SK-N-SH (cell line): ENCODE results near the gene LRRIQ3. TPM values are rescaled to one million over a fixed set of nuclear protein-coding genes. Genes with fewer than 3 reads are reported as not detected.

Experiments
- CTCF ChIA-PET: fragments of 300-600, 350-600 bp; formaldehyde crosslinking; extraction: SDS; loops from one replicate; lab custom pipeline; 2021; lab: Yijun Ruan, JAX
- POLR2A ChIA-PET: fragments of 350-600 bp; sonication (Branson Sonifier 250); formaldehyde crosslinking; extraction: SDS; loops from one replicate; lab custom pipeline; 2020; ENCODE audit warnings: antibody characterized with exemption, inconsistent platforms; lab: Yijun Ruan, JAX
- DNase-seq: peaks from one replicate; pipeline ENCODE4 v3.0.0; 2012
- H2AFZ ChIP-seq: fragments of 200-600 bp; sonication (generic); 2 replicates; pipeline ENCODE4 v1.8.1; 2016; ENCODE audit warnings: antibody characterized with exemption, mild to moderate bottlenecking, low read depth
- H3F3A ChIP-seq: fragments of 200-600 bp; sonication (generic); replicated peaks from 2 replicates; pipeline ENCODE3; 2016; ENCODE audit warnings: antibody characterized with exemption, mild to moderate bottlenecking; ENCODE audit not compliant: insufficient read depth
- H3K27ac ChIP-seq, 2 experiments: fragments of 200-500 bp in 1 of 2; fragments of 200-600 bp in 1 of 2; sonication (Bioruptor generic) in 1 of 2; sonication (generic), shearing (Covaris generic) in 1 of 2; 2 replicates each; pipeline versions ENCODE4 v1.5.1 to v1.6.1; 2014 to 2016; ENCODE audit warnings: low read depth in 2 of 2, inconsistent platforms in 1 of 2, low read length in 1 of 2, mild to moderate bottlenecking in 1 of 2, mixed read lengths in 1 of 2
- H3K27me3 ChIP-seq: fragments of 200-600 bp; sonication (generic), shearing (Covaris generic); 2 replicates; pipeline ENCODE4 v1.6.1; 2016; ENCODE audit warnings: mixed run types; ENCODE audit not compliant: insufficient read depth
- H3K36me3 ChIP-seq, 2 experiments: fragments of 200-500 bp in 1 of 2; fragments of 200-600 bp in 1 of 2; sonication (Bioruptor generic) in 1 of 2; sonication (generic) in 1 of 2; replicated peaks in 1 of 2; 2 replicates each; pipeline versions ENCODE3 to v1.5.1; 2014 to 2016; ENCODE audit warnings: low read length in 1 of 2, mild to moderate bottlenecking in 1 of 2; ENCODE audit not compliant: insufficient read depth in 2 of 2, control insufficient read depth in 1 of 2
- H3K4me1 ChIP-seq, 2 experiments: fragments of 200-500 bp in 1 of 2; fragments of 200-600 bp in 1 of 2; sonication (Bioruptor generic) in 1 of 2; sonication (generic), shearing (Covaris generic) in 1 of 2; 2 replicates each; pipeline versions ENCODE4 v1.5.1 to v1.6.1; 2014 to 2016; ENCODE audit warnings: low read depth in 1 of 2, low read length in 1 of 2, mixed run types in 1 of 2; ENCODE audit not compliant: insufficient read depth in 2 of 2, control insufficient read depth in 1 of 2
- H3K4me2 ChIP-seq: fragments of 200-600 bp; sonication (generic), shearing (Covaris generic); 2 replicates; pipeline ENCODE4 v1.6.1; 2017; ENCODE audit warnings: mixed run types
- H3K4me3 ChIP-seq, 2 experiments: fragments of 200-500 bp in 1 of 2; fragments of 200-600 bp in 1 of 2; sonication (Bioruptor generic) in 1 of 2; sonication (generic), shearing (Covaris generic) in 1 of 2; 2 replicates each; pipeline versions ENCODE4 v1.5.1 to v1.8.1; 2014 to 2016; ENCODE audit warnings: low read depth in 2 of 2, inconsistent platforms in 1 of 2, low read length in 1 of 2, mild to moderate bottlenecking in 1 of 2, mixed read lengths in 1 of 2, moderate library complexity in 1 of 2
- H3K79me2 ChIP-seq: fragments of 200-600 bp; sonication (generic); 2 replicates; pipeline ENCODE4 v1.8.1; 2017; ENCODE audit warnings: mild to moderate bottlenecking; ENCODE audit not compliant: insufficient read depth
- H3K9ac ChIP-seq: fragments of 200-600 bp; sonication (generic); 2 replicates; pipeline ENCODE4 v1.6.1; 2017; ENCODE audit warnings: mixed run types
- H3K9me2 ChIP-seq: fragments of 200-600 bp; sonication (generic); 2 replicates; pipeline ENCODE4 v1.6.1; 2017; ENCODE audit warnings: mixed run types
- H3K9me3 ChIP-seq: fragments of 200-600 bp; sonication (generic); 2 replicates; pipeline ENCODE4 v1.6.1; 2017; ENCODE audit warnings: mixed run types, mild to moderate bottlenecking, moderate library complexity
- H4K20me1 ChIP-seq: fragments of 200-600 bp; sonication (generic); 2 replicates; pipeline ENCODE4 v1.6.1; 2017; ENCODE audit warnings: mild to moderate bottlenecking, mixed run types; ENCODE audit not compliant: insufficient read depth
- CHD2 ChIP-seq: fragments of 150-350 bp; IDR thresholded peaks from 2 replicates; pipeline ENCODE4 v1.6.1; 2018; ENCODE audit warnings: low read length; ENCODE audit not compliant: partially characterized antibody
- EZH2phosphoT487 ChIP-seq: fragments of 200-600 bp; sonication (generic); IDR thresholded peaks from 2 replicates; pipeline ENCODE4 v1.6.1; 2017; ENCODE audit warnings: low read depth, mixed run types, mild to moderate bottlenecking, antibody characterized with exemption, moderate library complexity, borderline replicate concordance
- FOSL2 ChIP-seq: IDR thresholded peaks from 2 replicates; pipeline ENCODE4 v1.4.0; 2012; ENCODE audit warnings: low read depth, mild to moderate bottlenecking, moderate library complexity, borderline replicate concordance
- JUND ChIP-seq: IDR thresholded peaks from 2 replicates; pipeline ENCODE4 v1.4.0; 2012
- RAD21 ChIP-seq: IDR thresholded peaks from 2 replicates; pipeline ENCODE4 v1.6.1; 2012; ENCODE audit warnings: mild to moderate bottlenecking, low read length
- TCF12 ChIP-seq: IDR thresholded peaks from 2 replicates; pipeline ENCODE4 v1.4.0; 2012
- YY1 ChIP-seq: IDR thresholded peaks from 2 replicates; pipeline ENCODE4 v1.4.0; 2012; ENCODE audit warnings: low read depth, mild to moderate bottlenecking
- WGBS: methylation state at CpG from one replicate; pipeline ENCODE4 v1.1.6; 2017; ENCODE audit warnings: low lambda C conversion rate; 5-methylcytosine and 5-hydroxymethylcytosine counted together
- polyA plus RNA-seq, 3 experiments: library from polyadenylated mRNA; depleted of rRNA; stranded (reverse); fragments of >200 nt; gene quantifications; 2 replicates each; pipeline ENCODE4 v1.2.3, GENCODE V29; 2012
- TF ChIP-seq, protein P1 (sequence below): fragments of 200-600 bp; sonication (generic); IDR thresholded peaks from 2 replicates; pipeline ENCODE4 v1.6.1; 2017; ENCODE audit warnings: antibody characterized with exemption, mild to moderate bottlenecking, moderate library complexity
- TF ChIP-seq, protein P2 (sequence below): fragments of 150-350 bp; IDR thresholded peaks from 2 replicates; pipeline ENCODE4 v1.6.1; 2016; ENCODE audit warnings: mild to moderate bottlenecking, low read depth, low read length

LRRIQ3 gene
- polyA plus RNA-seq, 1 of the 3 experiments (the other 2 are of a cell fraction), result 0.56 TPM

- ChIA-PET CTCF (interaction anchor here (1.1 kb wide), 1 partner anchor 308 kb away, joined by 3 read pairs; no protein-coding TSS in a partner anchor), POLR2A (no interaction called here)
- no peaks in the 10 kb centered on the region for H4K20me1 ChIP-seq
- peaks cover 7% of the 10 kb centered on the region; the same call in 1 of the 2 replicates for H3K79me2 ChIP-seq
- H3K27ac ChIP-seq, result no peak overlapping the region
- TF ChIP-seq EZH2phosphoT487, result no peak
- no peak for TF ChIP-seq RAD21
- TF ChIP-seq, protein P1, sequence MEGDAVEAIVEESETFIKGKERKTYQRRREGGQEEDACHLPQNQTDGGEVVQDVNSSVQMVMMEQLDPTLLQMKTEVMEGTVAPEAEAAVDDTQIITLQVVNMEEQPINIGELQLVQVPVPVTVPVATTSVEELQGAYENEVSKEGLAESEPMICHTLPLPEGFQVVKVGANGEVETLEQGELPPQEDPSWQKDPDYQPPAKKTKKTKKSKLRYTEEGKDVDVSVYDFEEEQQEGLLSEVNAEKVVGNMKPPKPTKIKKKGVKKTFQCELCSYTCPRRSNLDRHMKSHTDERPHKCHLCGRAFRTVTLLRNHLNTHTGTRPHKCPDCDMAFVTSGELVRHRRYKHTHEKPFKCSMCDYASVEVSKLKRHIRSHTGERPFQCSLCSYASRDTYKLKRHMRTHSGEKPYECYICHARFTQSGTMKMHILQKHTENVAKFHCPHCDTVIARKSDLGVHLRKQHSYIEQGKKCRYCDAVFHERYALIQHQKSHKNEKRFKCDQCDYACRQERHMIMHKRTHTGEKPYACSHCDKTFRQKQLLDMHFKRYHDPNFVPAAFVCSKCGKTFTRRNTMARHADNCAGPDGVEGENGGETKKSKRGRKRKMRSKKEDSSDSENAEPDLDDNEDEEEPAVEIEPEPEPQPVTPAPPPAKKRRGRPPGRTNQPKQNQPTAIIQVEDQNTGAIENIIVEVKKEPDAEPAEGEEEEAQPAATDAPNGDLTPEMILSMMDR, result no peak
- TF ChIP-seq CHD2, result no peak
- peaks cover 13% of the 10 kb centered on the region for H3F3A ChIP-seq
- peaks cover 0 to 3% of the 10 kb centered on the region in 2 experiments; a peak in 1 of 4 replicates for H3K4me1 ChIP-seq
- no peak overlapping the region for H3K9ac ChIP-seq
- H3K27me3 ChIP-seq, result no peaks in the 10 kb centered on the region
- H3K9me2 ChIP-seq, result no peaks in the 10 kb centered on the region
- H3K9me3 ChIP-seq, result no peaks in the 10 kb centered on the region
- DNase-seq, result no peak
- H2AFZ ChIP-seq, result peak overlapping the region; percentile 24; the same call in 1 of the 2 replicates
- H3K4me2 ChIP-seq, result no peak overlapping the region
- H3K4me3 ChIP-seq, result no peak overlapping the region
- peaks cover 3 to 4% of the 10 kb centered on the region in 2 experiments for H3K36me3 ChIP-seq
Observed at GRCh38 chr1:74195339-74195738, 2.6 kb downstream of the LRRIQ3 start.

DNA sequence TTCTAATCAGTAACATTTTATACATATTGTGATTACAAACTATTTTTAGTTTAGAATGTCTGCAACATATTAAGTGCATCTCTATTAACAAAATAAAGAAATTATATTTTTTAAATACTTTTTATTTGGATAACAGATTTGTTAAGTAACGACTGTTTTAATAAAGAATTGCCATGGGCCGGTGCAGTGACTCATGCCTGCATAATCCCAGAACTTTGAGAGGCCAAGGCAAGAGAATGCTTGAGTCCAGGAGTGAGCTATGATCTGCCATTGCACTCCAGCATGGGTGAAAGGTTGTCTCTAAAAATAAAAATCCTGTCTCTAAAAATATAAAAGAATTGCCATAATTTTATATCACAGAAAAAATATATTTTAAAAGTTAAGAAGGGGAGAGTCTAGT, 4.1 kb downstream of the LRRIQ3 start:
- no peak overlapping the region for H3K9ac ChIP-seq
- 0 out of 2 replicates have a peak overlapping the region, but pooled peaks have one; percentile 22 for H2AFZ ChIP-seq
- H3K9me3 ChIP-seq, result no peaks in the 10 kb centered on the region
- no peaks in the 10 kb centered on the region for H4K20me1 ChIP-seq
- peaks cover 3% of the 10 kb centered on the region; the same call in 1 of the 2 replicates for H3K79me2 ChIP-seq
- no peak overlapping the region for H3K4me2 ChIP-seq
- no peaks in the 10 kb centered on the region for H3K36me3 ChIP-seq
- no peaks in the 10 kb centered on the region for H3K27me3 ChIP-seq
- CTCF ChIA-PET, result no interaction called here
- no peak overlapping the region for H3K27ac ChIP-seq
- peaks cover 0 to under 1% of the 10 kb centered on the region in 2 experiments; a peak in 1 of 4 replicates for H3K4me1 ChIP-seq
- POLR2A ChIA-PET, result no interaction called here
- no peak overlapping the region for H3K4me3 ChIP-seq
- peak; percentile 51; the same call in 1 of the 2 replicates for TF ChIP-seq JUND
- TF ChIP-seq, protein P2, sequence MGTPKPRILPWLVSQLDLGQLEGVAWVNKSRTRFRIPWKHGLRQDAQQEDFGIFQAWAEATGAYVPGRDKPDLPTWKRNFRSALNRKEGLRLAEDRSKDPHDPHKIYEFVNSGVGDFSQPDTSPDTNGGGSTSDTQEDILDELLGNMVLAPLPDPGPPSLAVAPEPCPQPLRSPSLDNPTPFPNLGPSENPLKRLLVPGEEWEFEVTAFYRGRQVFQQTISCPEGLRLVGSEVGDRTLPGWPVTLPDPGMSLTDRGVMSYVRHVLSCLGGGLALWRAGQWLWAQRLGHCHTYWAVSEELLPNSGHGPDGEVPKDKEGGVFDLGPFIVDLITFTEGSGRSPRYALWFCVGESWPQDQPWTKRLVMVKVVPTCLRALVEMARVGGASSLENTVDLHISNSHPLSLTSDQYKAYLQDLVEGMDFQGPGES, result no peak
- TF ChIP-seq YY1, result no peak
- peak; percentile 51 for TF ChIP-seq FOSL2
- no peak for TF ChIP-seq CHD2
- no peak for TF ChIP-seq TCF12
- DNase-seq, result no peak
- H3K9me2 ChIP-seq, result no peaks in the 10 kb centered on the region
- H3F3A ChIP-seq, result peaks cover 13% of the 10 kb centered on the region
- WGBS, result 22% methylated on average over 2 of the region's 2 CpGs
